OCI-LY1 (cell line): ENCODE results near the gene DISP1.

Experiments used
- H2AFZ ChIP-seq: fragments of 200-600 bp; sonication (generic), shearing (Covaris generic); 2 replicates; pipeline ENCODE4 v1.6.0; 2014; ENCODE audit warnings: antibody characterized with exemption, mild to moderate bottlenecking, low read length
- H3F3A ChIP-seq: fragments of 200-600 bp; sonication (generic), shearing (Covaris generic); 2 replicates; pipeline ENCODE4 v1.6.0; 2014; ENCODE audit warnings: mild to moderate bottlenecking, antibody characterized with exemption, low read length, moderate library complexity; ENCODE audit not compliant: insufficient read depth
- H3K27ac ChIP-seq: fragments of 200-600 bp; sonication (generic); 2 replicates; pipeline ENCODE4 v1.5.1; 2014; ENCODE audit warnings: low read length, mixed run types, mild to moderate bottlenecking, low read depth; ENCODE audit not compliant: poor library complexity, severe bottlenecking
- H3K27me3 ChIP-seq: fragments of 200-600 bp; sonication (generic); 2 replicates; pipeline ENCODE4 v1.6.0; 2014; ENCODE audit warnings: antibody characterized with exemption, mild to moderate bottlenecking, low read length, moderate library complexity; ENCODE audit not compliant: insufficient read depth
- H3K36me3 ChIP-seq: fragments of 200-600 bp; sonication (generic); 2 replicates; pipeline ENCODE4 v1.6.1; 2014; ENCODE audit warnings: mild to moderate bottlenecking, antibody characterized with exemption, low read length, moderate library complexity, mixed read lengths; ENCODE audit not compliant: insufficient read depth
- H3K4me1 ChIP-seq: fragments of 200-600 bp; sonication (generic); 2 replicates; pipeline ENCODE4 v1.5.1; 2014; ENCODE audit warnings: mild to moderate bottlenecking, low read length, moderate library complexity; ENCODE audit not compliant: insufficient read depth, severe bottlenecking
- H3K4me2 ChIP-seq: fragments of 200-600 bp; sonication (generic), shearing (Covaris generic); 2 replicates; pipeline ENCODE4 v1.6.1; 2014; ENCODE audit warnings: low read length
- H3K4me3 ChIP-seq: fragments of 200-600 bp; sonication (generic); 2 replicates; pipeline ENCODE4 v1.5.1; 2014; ENCODE audit warnings: low read length, low read depth, mild to moderate bottlenecking, mixed read lengths; ENCODE audit not compliant: poor library complexity, severe bottlenecking
- H3K79me2 ChIP-seq: fragments of 200-600 bp; shearing (Covaris generic); 2 replicates; pipeline ENCODE4 v1.6.1; 2016; ENCODE audit warnings: mixed run types, low read length, mixed read lengths; ENCODE audit not compliant: insufficient read depth
- H3K9ac ChIP-seq: fragments of 200-600 bp; sonication (generic), shearing (Covaris generic); 2 replicates; pipeline ENCODE4 v1.6.1; 2014; ENCODE audit warnings: mild to moderate bottlenecking, low read length, mixed read lengths
- H3K9me2 ChIP-seq: fragments of 200-600 bp; sonication (generic), shearing (Covaris generic); 2 replicates; pipeline ENCODE4 v1.6.1; 2014; ENCODE audit warnings: low read depth, mild to moderate bottlenecking, low read length, mixed read lengths
- H3K9me3 ChIP-seq: fragments of 200-600 bp; shearing (Covaris generic); 2 replicates; pipeline ENCODE4 v1.6.1; 2014; ENCODE audit warnings: low read length, mixed read lengths
- H4K20me1 ChIP-seq: fragments of 200-600 bp; sonication (generic), shearing (Covaris generic); 2 replicates; pipeline ENCODE4 v1.6.0; 2016; ENCODE audit warnings: mild to moderate bottlenecking, low read length; ENCODE audit not compliant: insufficient read depth
- EZH2 ChIP-seq: fragments of 200-600 bp; sonication (generic), shearing (Covaris generic); IDR thresholded peaks from 2 replicates; pipeline ENCODE4 v1.8.0; 2017; ENCODE audit warnings: borderline replicate concordance, mixed run types, mild to moderate bottlenecking, antibody characterized with exemption, low read length, moderate library complexity, mixed read lengths
- TF ChIP-seq, protein P1 (sequence below): fragments of 200-600 bp; sonication (generic), shearing (Covaris generic); IDR thresholded peaks from 2 replicates; pipeline ENCODE4 v1.5.1; 2017; ENCODE audit warnings: mild to moderate bottlenecking, antibody characterized with exemption, low read length, moderate library complexity, mixed read lengths

DISP1 gene

GRCh38 chr1:222777977-222778376 is 36.9 kb upstream of the DISP1 start:
- H3K27ac ChIP-seq, result no peak overlapping the region

GRCh38 chr1:222781251-222781650 is 33.6 kb upstream of the DISP1 start:
- Histone ChIP-seq H4K20me1 (no peaks in the 10 kb centered on the region), H3K27ac (no peak overlapping the region), H3K4me2 (no peak overlapping the region), H3K9me3 (no peaks in the 10 kb centered on the region), H3F3A (no peaks in the 10 kb centered on the region), H3K27me3 (no peaks in the 10 kb centered on the region), H3K9ac (no peak overlapping the region), H3K4me1 (no peaks in the 10 kb centered on the region), H3K4me3 (no peak overlapping the region), H3K9me2 (no peaks in the 10 kb centered on the region), H3K36me3 (no peaks in the 10 kb centered on the region), H2AFZ (no peak overlapping the region), H3K79me2 (no peaks in the 10 kb centered on the region)
- no peak for TF ChIP-seq EZH2
- TF ChIP-seq, protein P1, sequence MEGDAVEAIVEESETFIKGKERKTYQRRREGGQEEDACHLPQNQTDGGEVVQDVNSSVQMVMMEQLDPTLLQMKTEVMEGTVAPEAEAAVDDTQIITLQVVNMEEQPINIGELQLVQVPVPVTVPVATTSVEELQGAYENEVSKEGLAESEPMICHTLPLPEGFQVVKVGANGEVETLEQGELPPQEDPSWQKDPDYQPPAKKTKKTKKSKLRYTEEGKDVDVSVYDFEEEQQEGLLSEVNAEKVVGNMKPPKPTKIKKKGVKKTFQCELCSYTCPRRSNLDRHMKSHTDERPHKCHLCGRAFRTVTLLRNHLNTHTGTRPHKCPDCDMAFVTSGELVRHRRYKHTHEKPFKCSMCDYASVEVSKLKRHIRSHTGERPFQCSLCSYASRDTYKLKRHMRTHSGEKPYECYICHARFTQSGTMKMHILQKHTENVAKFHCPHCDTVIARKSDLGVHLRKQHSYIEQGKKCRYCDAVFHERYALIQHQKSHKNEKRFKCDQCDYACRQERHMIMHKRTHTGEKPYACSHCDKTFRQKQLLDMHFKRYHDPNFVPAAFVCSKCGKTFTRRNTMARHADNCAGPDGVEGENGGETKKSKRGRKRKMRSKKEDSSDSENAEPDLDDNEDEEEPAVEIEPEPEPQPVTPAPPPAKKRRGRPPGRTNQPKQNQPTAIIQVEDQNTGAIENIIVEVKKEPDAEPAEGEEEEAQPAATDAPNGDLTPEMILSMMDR, result no peak

More at GRCh38 chr1:222777977-222778376, 36.9 kb upstream of the DISP1 start:
- Histone ChIP-seq H4K20me1 (no peaks in the 10 kb centered on the region), H3F3A (no peaks in the 10 kb centered on the region; the same call in 1 of the 2 replicates), H3K79me2 (no peaks in the 10 kb centered on the region), H3K9ac (no peak overlapping the region), H3K4me3 (no peak overlapping the region), H3K4me2 (no peak overlapping the region), H3K36me3 (no peaks in the 10 kb centered on the region), H2AFZ (no peak overlapping the region), H3K27me3 (no peaks in the 10 kb centered on the region), H3K4me1 (peaks cover 8% of the 10 kb centered on the region), H3K9me3 (no peaks in the 10 kb centered on the region), H3K9me2 (no peaks in the 10 kb centered on the region)
- TF ChIP-seq, protein P1, result no peak
- TF ChIP-seq EZH2, result no peak

- Histone ChIP-seq H3K27ac (no peak overlapping the region), H3K9ac (no peak overlapping the region), H3K36me3 (no peaks in the 10 kb centered on the region), H2AFZ (no peak overlapping the region), H3K4me3 (no peak overlapping the region), H3K4me1 (no peaks in the 10 kb centered on the region), H3K27me3 (no peaks in the 10 kb centered on the region), H4K20me1 (no peaks in the 10 kb centered on the region), H3K9me2 (no peaks in the 10 kb centered on the region), H3F3A (no peaks in the 10 kb centered on the region), H3K4me2 (no peak overlapping the region), H3K79me2 (no peaks in the 10 kb centered on the region), H3K9me3 (no peaks in the 10 kb centered on the region)
- TF ChIP-seq, protein P1, result no peak
- TF ChIP-seq EZH2, result no peak
Observed at GRCh38 chr1:222783051-222783450, 31.8 kb upstream of the DISP1 start.
